ENCODE results near the gene MBOAT2.

Gene MBOAT2

GRCh38 chr2:8886202-8886518 lies 117.3 kb downstream of the MBOAT2 start:
- Histone ChIP-seq H3K4me1 (no peaks in the 10 kb centered on the region; the same call in 1 of the 2 replicates), H3K27me3 (no peaks in the 10 kb centered on the region), H3K9me3 (no peaks in the 10 kb centered on the region), H3K36me3 (no peaks in the 10 kb centered on the region), H3K4me3 (ENCODE audit: low read depth, low read length) (no peak overlapping the region)
- no peak for DNase-seq
- no peak for TF ChIP-seq CTCF (IDR thresholded peaks at IDR 0.05; ENCODE audit: low read depth, low read length)

GRCh38 chr2:8885449-8886201 lies 117.9 kb downstream of the MBOAT2 start:
- H3K9me3 ChIP-seq: no peaks in the 10 kb centered on the region
- H3K36me3 ChIP-seq: no peaks in the 10 kb centered on the region
- H3K4me3 ChIP-seq (ENCODE audit: low read depth, low read length): no peak overlapping the region
- no peaks in the 10 kb centered on the region; the same call in 1 of the 2 replicates for H3K4me1 ChIP-seq
- H3K27me3 ChIP-seq: no peaks in the 10 kb centered on the region
- no peak for TF ChIP-seq CTCF (IDR thresholded peaks at IDR 0.05; ENCODE audit: low read depth, low read length)
- no peak for DNase-seq

GRCh38 chr2:8884812-8885211 lies 118.7 kb downstream of the MBOAT2 start:
- H3K36me3 ChIP-seq: no peaks in the 10 kb centered on the region
- H3K9me3 ChIP-seq: no peaks in the 10 kb centered on the region
- DNase-seq: no peak
- H3K4me3 ChIP-seq (ENCODE audit: low read depth, low read length): no peak overlapping the region
- TF ChIP-seq CTCF (IDR thresholded peaks at IDR 0.05; ENCODE audit: low read depth, low read length): no peak
- no peaks in the 10 kb centered on the region for H3K27me3 ChIP-seq
- H3K4me1 ChIP-seq: no peaks in the 10 kb centered on the region; the same call in 1 of the 2 replicates

GRCh38 chr2:8882094-8882493 lies 121.4 kb downstream of the MBOAT2 start:
- H3K27me3 ChIP-seq: no peaks in the 10 kb centered on the region
- peak; percentile 66 for TF ChIP-seq CTCF (IDR thresholded peaks at IDR 0.05; ENCODE audit: low read depth, low read length)
- H3K36me3 ChIP-seq: no peaks in the 10 kb centered on the region
- H3K9me3 ChIP-seq: no peaks in the 10 kb centered on the region
- H3K4me1 ChIP-seq: no peaks in the 10 kb centered on the region; the same call in 1 of the 2 replicates
- H3K4me3 ChIP-seq (ENCODE audit: low read depth, low read length): no peak overlapping the region
- peak; percentile 31 for DNase-seq

GRCh38 chr2:8877894-8878293 lies 125.6 kb downstream of the MBOAT2 start:
- no peaks in the 10 kb centered on the region; the same call in 1 of the 2 replicates for H3K4me1 ChIP-seq
- DNase-seq: no peak
- no peaks in the 10 kb centered on the region for H3K27me3 ChIP-seq
- H3K4me3 ChIP-seq (ENCODE audit: low read depth, low read length): no peak overlapping the region
- no peak for TF ChIP-seq CTCF (IDR thresholded peaks at IDR 0.05; ENCODE audit: low read depth, low read length)
- H3K36me3 ChIP-seq: no peaks in the 10 kb centered on the region
- no peaks in the 10 kb centered on the region for H3K9me3 ChIP-seq

- H3K36me3 ChIP-seq: no peaks in the 10 kb centered on the region
- H3K4me1 ChIP-seq: no peaks in the 10 kb centered on the region; the same call in 1 of the 2 replicates
- no peaks in the 10 kb centered on the region for H3K27me3 ChIP-seq
- no peak for TF ChIP-seq CTCF (IDR thresholded peaks at IDR 0.05; ENCODE audit: low read depth, low read length)
- DNase-seq: no peak
- no peaks in the 10 kb centered on the region for H3K9me3 ChIP-seq
- no peak overlapping the region for H3K4me3 ChIP-seq (ENCODE audit: low read depth, low read length)
These were observed 126.2 kb downstream of the MBOAT2 start for GRCh38 chr2:8877332-8877731.
